ENCODE data around the gene SLC22A17.
"Not testable (repeated sequence)": the region's sequence is repeated elsewhere in the genome, so short reads cannot be mapped to it uniquely, and the experiment has no call there.

Gene SLC22A17

GRCh38 chr14:23344481-23344880, 8.2 kb downstream of the SLC22A17 start:
- Mint-ChIP-seq H3K36me3 (no peaks in the 10 kb centered on the region), H3K27ac (no peak overlapping the region)

GRCh38 chr14:23339506-23340268, 13.0 kb downstream of the SLC22A17 start:
- Mint-ChIP-seq H3K4me3 (no peak overlapping the region), H3K9me3 (no peaks in the 10 kb centered on the region), H3K4me1 (no peaks in the 10 kb centered on the region), H3K27ac (no peak overlapping the region), H3K36me3 (no peaks in the 10 kb centered on the region)
- DNase-seq (ENCODE audit: low spot score in 2 of 2): no peak
- no peak for ATAC-seq

More at GRCh38 chr14:23344481-23344880, 8.2 kb downstream of the SLC22A17 start:
- Mint-ChIP-seq H3K4me1 (no peaks in the 10 kb centered on the region), H3K9me3 (no peaks in the 10 kb centered on the region), H3K4me3 (no peak overlapping the region)
- DNase-seq (ENCODE audit: low spot score in 2 of 2): no peak
- ATAC-seq: no peak

GRCh38 chr14:23335623-23336022, 17.1 kb downstream of the SLC22A17 start:
- no peak for DNase-seq (ENCODE audit: low spot score in 2 of 2)
- H3K27ac Mint-ChIP-seq: no peak overlapping the region
- H3K4me1 Mint-ChIP-seq: no peaks in the 10 kb centered on the region

GRCh38 chr14:23327947-23328744, 24.5 kb downstream of the SLC22A17 start:
- DNase-seq (ENCODE audit: low spot score in 2 of 2): peak; percentile 37 to 77
- Mint-ChIP-seq H3K27ac (no peak overlapping the region), H3K4me1 (peaks cover 6% of the 10 kb centered on the region), H3K36me3 (peaks cover 41% of the 10 kb centered on the region), H3K4me3 (no peak overlapping the region), H3K9me3 (no peaks in the 10 kb centered on the region)
- peak; percentile 79 for ATAC-seq

More at GRCh38 chr14:23335623-23336022, 17.1 kb downstream of the SLC22A17 start:
- no peak overlapping the region for H3K4me3 Mint-ChIP-seq
- ATAC-seq: no peak
- no peaks in the 10 kb centered on the region for H3K36me3 Mint-ChIP-seq
- H3K9me3 Mint-ChIP-seq: no peaks in the 10 kb centered on the region

GRCh38 chr14:23326491-23327332, 26.0 kb downstream of the SLC22A17 start:
- DNase-seq (ENCODE audit: low spot score in 2 of 2): no peak
- no peak for ATAC-seq
- H3K27ac Mint-ChIP-seq: peak overlapping the region; percentile 26
- H3K36me3 Mint-ChIP-seq: peaks cover 55% of the 10 kb centered on the region
- no peak overlapping the region for H3K4me3 Mint-ChIP-seq
- no peaks in the 10 kb centered on the region for H3K9me3 Mint-ChIP-seq
- peaks cover 14% of the 10 kb centered on the region for H3K4me1 Mint-ChIP-seq

- Mint-ChIP-seq H3K36me3 (peaks cover 62% of the 10 kb centered on the region), H3K4me1 (peaks cover 15% of the 10 kb centered on the region), H3K27ac (peak overlapping the region; percentile 26)
- H3K4me3 Mint-ChIP-seq; DNase-seq (ENCODE audit: low spot score in 2 of 2); H3K9me3 Mint-ChIP-seq; ATAC-seq: not testable (repeated sequence)
Observed at GRCh38 chr14:23325746-23326145, 26.9 kb downstream of the SLC22A17 start.

GRCh38 chr14:23324993-23325392, 27.7 kb downstream of the SLC22A17 start:
- no peaks in the 10 kb centered on the region for H3K9me3 Mint-ChIP-seq

GRCh38 chr14:23324455-23324846, 28.2 kb downstream of the SLC22A17 start:
- H3K27ac Mint-ChIP-seq: no peak overlapping the region
- peaks cover 67% of the 10 kb centered on the region for H3K36me3 Mint-ChIP-seq
- DNase-seq (ENCODE audit: low spot score in 2 of 2): no peak
- no peak for ATAC-seq
- H3K4me3 Mint-ChIP-seq: no peak overlapping the region
- H3K9me3 Mint-ChIP-seq: no peaks in the 10 kb centered on the region
- peaks cover 28% of the 10 kb centered on the region for H3K4me1 Mint-ChIP-seq

More at GRCh38 chr14:23324993-23325392, 27.7 kb downstream of the SLC22A17 start:
- H3K4me3 Mint-ChIP-seq: no peak overlapping the region
- DNase-seq (ENCODE audit: low spot score in 2 of 2): no peak
- ATAC-seq: no peak
- peaks cover 22% of the 10 kb centered on the region for H3K4me1 Mint-ChIP-seq
- H3K27ac Mint-ChIP-seq: no peak overlapping the region
- H3K36me3 Mint-ChIP-seq: peaks cover 67% of the 10 kb centered on the region

GRCh38 chr14:23323838-23324454, 28.7 kb downstream of the SLC22A17 start:
- ATAC-seq: no peak
- peaks cover 67% of the 10 kb centered on the region for H3K36me3 Mint-ChIP-seq

GRCh38 chr14:23322568-23323517, 29.8 kb downstream of the SLC22A17 start:
- no peak for DNase-seq (ENCODE audit: low spot score in 2 of 2)
- H3K4me3 Mint-ChIP-seq: peak overlapping the region; percentile 86
- H3K36me3 Mint-ChIP-seq: peaks cover 67% of the 10 kb centered on the region
- H3K27ac Mint-ChIP-seq: peak overlapping the region; percentile 83
- H3K4me1 Mint-ChIP-seq: peaks cover 29% of the 10 kb centered on the region
- H3K9me3 Mint-ChIP-seq: no peaks in the 10 kb centered on the region
- ATAC-seq: no peak

More at GRCh38 chr14:23323838-23324454, 28.7 kb downstream of the SLC22A17 start:
- H3K4me3 Mint-ChIP-seq: no peak overlapping the region
- peaks cover 29% of the 10 kb centered on the region for H3K4me1 Mint-ChIP-seq
- no peaks in the 10 kb centered on the region for H3K9me3 Mint-ChIP-seq
- H3K27ac Mint-ChIP-seq: no peak overlapping the region
- no peak for DNase-seq (ENCODE audit: low spot score in 2 of 2)

GRCh38 chr14:23321572-23322547, 30.8 kb downstream of the SLC22A17 start:
- ATAC-seq (peak; percentile 49), DNase-seq (ENCODE audit: low spot score in 2 of 2) (peak; percentile 38 to 78)
- Mint-ChIP-seq H3K36me3 (peaks cover 63% of the 10 kb centered on the region), H3K4me1 (peaks cover 29% of the 10 kb centered on the region), H3K27ac (peak overlapping the region; percentile 83), H3K9me3 (no peaks in the 10 kb centered on the region), H3K4me3 (peak overlapping the region; percentile 86)

- Mint-ChIP-seq H3K4me3 (peak within 1 kb of the TSS; percentile 86), H3K36me3 (peaks cover 54% of the 10 kb centered on the region), H3K9me3 (no peaks in the 10 kb centered on the region), H3K4me1 (peaks cover 29% of the 10 kb centered on the region), H3K27ac (peak within 1 kb of the TSS; percentile 83)
- ATAC-seq: peak; percentile 93
- DNase-seq (ENCODE audit: low spot score in 2 of 2): peak; percentile 90 to 97
Observed at GRCh38 chr14:23320584-23321571, 31.8 kb downstream of the SLC22A17 start, which contains the start of gene PABPN1. Gene PABPN1 (plus strand): TSS chr14:23321457. CDS start chr14:23321470, 13 bp downstream.
